C4-2B (cell line): Measurements from ENCODE around the gene UGT1A7.

ENCODE experiments used
- ZFX ChIP-seq: fragments of 450-650 bp; IDR thresholded peaks from 2 replicates; pipeline ENCODE4 v1.6.1; 2017
- TF ChIP-seq, protein P1 (sequence below): fragments of 450-650 bp; conservative IDR thresholded peaks from 2 replicates; pipeline ENCODE4 v1.5.1; 2017; ENCODE audit warnings: mild to moderate bottlenecking

DNA sequence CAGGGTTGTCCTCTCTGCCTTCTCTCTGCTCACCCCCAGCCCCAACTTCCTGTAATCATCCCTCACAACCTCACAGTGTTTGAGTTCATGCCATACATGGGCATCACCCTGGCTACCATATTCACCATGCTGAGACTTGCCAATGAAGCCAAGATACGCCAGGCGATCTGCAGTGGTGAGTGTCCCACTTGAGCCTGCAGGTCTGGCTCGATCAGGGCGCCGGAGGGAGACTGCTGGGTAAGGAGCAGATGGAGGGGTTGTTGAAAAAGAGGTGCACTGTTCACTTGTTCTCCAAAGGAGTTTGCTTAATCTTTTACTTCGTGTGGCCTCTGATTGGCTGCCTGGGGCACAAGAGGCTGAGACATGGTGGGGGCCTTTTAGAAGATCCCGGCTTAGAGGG, 111.0 kb downstream of the UGT1A7 start:
- TF ChIP-seq, protein P1, sequence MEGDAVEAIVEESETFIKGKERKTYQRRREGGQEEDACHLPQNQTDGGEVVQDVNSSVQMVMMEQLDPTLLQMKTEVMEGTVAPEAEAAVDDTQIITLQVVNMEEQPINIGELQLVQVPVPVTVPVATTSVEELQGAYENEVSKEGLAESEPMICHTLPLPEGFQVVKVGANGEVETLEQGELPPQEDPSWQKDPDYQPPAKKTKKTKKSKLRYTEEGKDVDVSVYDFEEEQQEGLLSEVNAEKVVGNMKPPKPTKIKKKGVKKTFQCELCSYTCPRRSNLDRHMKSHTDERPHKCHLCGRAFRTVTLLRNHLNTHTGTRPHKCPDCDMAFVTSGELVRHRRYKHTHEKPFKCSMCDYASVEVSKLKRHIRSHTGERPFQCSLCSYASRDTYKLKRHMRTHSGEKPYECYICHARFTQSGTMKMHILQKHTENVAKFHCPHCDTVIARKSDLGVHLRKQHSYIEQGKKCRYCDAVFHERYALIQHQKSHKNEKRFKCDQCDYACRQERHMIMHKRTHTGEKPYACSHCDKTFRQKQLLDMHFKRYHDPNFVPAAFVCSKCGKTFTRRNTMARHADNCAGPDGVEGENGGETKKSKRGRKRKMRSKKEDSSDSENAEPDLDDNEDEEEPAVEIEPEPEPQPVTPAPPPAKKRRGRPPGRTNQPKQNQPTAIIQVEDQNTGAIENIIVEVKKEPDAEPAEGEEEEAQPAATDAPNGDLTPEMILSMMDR, result no peak
- TF ChIP-seq ZFX, result no peak
